HG02588 (cell line): Measurements from ENCODE around the gene FNDC8.
"Not testable (repeated sequence)": the region's sequence is repeated elsewhere in the genome, so short reads cannot be mapped to it uniquely, and the experiment has no call there.

ENCODE experiments used
- ATAC-seq: cut with Tn5 transposase; IDR thresholded peaks from one replicate; pipeline ENCODE4 v1.9.1; 2021; ENCODE audit warnings: mild to moderate bottlenecking, moderate library complexity; ENCODE audit not compliant: unreplicated experiment

Gene FNDC8

DNA sequence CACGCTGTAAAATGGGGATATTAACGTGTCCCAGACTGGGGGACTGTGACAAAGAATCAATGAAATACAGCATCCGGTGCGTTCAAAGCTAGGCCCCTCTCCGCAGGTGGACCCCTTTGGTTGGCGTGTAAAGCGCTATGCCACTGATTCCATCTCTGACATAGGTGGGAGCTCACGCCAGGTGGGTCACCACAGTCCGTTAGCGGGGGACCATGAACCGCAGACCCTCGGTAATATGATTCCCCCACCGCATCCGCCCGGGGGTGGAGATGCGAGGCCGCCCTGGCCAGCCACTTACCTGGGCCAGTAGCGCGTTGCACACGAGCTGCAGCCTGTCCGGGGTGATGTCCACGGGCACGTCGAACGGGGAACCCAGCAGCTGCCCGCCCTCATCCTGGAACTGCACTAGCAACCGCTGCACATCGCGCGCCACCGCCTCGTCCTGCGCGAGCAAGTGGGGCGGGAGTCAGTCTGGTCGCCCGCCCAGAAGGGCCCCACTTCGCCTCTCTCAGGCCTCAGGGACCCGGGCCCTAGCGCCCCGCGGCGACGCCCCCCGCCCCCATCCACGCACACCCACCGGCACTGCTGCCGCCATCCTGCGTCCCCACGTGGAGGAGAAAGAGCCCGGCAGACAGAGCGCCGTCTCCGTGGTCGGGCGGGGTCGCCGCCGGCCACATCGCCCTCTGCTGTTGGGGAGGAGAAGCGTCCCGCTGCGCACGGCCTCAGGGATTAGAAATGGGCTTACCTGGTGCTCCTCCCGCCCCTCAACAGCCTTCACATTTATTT, 20.5 kb downstream of the FNDC8 start, which contains the start of gene NLE1:
NLE1 (minus strand) TSS at position 623 of the 786 bp plus-strand sequence; CDS start at position 595, 28 bp downstream.
- ATAC-seq, result peak; percentile 78

DNA sequence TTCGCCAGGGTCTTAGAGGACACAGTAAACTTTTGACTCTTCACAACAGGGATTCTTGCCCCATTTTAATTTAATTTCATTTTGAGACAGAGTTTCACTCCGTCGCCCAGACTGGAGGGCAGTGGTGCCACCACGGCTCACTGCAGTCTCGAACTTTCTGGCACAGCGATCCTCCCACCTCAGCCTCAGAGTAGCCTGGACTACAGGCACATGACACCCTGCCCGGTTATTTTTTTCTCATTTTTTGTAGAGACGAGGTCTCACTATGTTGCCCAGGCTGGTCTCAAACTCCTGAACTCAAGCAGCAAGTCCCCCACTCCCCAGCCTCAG, 21.0 kb downstream of the FNDC8 start:
- no peak for ATAC-seq

DNA sequence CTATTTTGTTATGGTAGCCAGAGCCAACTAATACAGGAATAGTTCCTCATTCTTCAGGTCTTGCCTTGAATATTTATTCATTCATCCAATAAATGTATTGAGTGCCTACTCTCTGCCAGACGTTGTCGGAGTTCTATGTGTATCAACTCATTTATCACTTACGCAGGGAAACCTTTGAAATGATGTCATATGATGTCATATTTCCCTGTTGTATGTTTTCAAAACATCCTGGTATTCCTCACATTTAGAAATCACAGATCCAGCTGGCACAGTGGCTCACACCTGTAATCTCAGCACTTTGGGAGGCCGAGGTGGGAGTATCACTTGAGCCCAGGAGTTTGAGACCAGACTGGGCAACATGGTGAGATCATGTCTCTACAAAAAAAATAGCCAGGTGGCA, 23.4 kb downstream of the FNDC8 start:
- ATAC-seq, result no peak

DNA sequence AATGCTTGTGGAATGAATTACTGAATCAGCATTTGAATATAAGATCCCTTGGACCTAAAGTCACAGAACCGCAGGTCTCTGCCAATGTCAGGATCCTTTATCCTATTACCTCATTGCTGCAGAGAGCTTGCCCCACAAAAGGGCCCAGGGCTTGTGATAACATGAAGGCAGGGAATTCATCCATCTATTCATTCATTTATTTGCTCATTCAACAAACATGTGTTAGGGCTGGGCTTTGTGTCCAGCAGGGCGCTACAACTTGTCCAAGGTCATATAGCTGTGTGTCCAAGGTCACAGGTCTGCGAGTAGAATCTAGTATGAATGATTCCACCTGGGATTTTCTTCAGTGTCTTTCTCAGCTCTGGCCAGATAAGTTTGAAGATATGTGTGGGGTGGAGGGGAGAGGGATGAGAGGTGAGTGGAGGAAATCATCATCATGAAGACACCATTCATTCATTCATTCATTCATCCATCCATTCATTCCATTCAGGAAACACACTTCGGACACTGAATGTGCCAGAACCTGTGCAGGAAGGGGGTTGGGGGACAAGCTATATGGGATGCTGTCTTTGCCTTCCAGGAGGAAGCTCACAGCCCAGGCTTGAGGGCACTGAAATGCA, 24.9 kb downstream of the FNDC8 start:
- ATAC-seq, result no peak

DNA sequence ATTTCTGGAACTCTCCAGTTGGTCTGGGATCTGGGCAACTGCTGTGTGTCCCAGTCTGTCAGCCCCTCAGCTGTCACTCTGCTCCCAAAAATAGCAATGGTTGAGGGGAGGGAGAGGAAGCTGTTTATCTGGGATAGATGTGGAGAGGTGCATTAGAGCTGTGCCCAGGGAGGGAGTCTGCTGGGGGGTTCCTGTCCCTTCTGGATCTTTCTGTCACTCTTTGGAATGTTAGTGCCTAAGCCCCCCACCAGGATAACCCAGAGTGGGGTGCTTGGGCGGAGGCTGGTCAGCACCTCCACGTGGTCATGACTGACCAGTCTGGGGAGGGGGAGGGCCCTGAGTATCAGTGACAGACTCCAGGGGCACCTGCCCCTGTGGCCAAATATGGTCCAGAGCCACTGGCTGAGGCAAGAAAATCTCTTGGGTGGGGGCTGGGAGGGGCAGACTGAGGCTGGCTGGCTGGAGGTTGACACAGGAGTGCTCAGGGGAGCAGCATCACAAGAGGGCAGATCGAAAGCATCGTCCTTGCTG, 26.0 kb downstream of the FNDC8 start, which contains the start of gene UNC45B:
UNC45B (plus strand) TSS at position 443 of the 531 bp plus-strand sequence. CDS start 447 bp downstream, outside the sequence.
- ATAC-seq, result no peak

DNA sequence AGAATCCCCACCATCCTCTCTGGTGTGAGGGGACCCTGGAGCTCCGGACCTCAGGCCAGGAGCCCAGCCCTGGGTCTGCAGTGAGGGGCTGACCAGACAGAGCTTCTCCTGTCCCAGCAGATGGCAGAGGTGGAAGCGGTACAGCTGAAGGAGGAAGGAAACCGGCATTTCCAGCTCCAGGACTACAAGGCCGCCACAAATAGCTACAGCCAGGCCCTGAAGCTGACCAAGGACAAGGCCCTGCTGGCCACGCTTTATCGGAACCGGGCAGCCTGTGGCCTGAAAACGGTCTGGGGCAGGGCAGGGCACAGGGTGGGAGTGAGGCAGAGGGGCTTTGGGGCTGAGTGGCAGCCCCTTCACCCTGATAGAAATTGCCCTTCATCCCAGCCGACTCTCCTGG, 26.7 kb downstream of the FNDC8 start:
- ATAC-seq, result no peak

DNA sequence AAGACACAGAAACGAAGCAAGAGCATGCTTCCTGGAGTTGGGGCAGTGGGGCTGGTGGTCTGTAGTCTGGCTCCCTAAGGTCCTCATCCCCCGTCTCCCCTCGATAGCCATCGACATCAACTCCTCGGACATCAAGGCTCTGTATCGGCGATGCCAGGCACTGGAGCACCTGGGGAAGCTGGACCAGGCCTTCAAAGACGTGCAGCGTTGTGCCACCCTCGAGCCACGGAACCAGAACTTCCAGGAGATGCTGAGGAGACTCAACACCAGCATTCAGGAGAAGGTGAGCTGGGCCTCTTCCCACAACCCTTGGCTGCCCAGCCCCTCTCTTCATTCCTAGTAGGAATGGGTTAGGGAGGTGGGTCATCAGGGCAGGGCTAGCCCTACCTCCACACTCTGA, 28.5 kb downstream of the FNDC8 start:
- no peak for ATAC-seq

DNA sequence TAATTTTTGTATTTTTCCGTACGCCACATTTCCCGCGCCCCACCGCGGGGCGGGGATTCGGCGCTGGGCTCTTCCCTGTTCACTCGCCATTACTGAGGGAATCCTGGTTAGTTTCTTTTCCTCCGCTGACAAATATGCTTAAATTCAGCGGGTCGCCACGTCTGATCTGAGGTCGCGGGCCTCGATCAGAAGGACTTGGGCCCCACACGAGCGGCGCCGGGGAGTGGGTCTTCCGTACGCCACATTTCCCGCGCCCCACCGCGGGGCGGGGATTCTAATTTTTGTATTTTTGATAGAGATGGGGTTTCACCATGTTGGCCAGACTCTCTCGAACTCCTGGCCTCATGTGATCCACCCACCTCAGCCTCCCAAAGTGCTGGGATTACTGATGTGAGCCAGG, 29.7 kb downstream of the FNDC8 start:
- ATAC-seq, result not testable (repeated sequence)

DNA sequence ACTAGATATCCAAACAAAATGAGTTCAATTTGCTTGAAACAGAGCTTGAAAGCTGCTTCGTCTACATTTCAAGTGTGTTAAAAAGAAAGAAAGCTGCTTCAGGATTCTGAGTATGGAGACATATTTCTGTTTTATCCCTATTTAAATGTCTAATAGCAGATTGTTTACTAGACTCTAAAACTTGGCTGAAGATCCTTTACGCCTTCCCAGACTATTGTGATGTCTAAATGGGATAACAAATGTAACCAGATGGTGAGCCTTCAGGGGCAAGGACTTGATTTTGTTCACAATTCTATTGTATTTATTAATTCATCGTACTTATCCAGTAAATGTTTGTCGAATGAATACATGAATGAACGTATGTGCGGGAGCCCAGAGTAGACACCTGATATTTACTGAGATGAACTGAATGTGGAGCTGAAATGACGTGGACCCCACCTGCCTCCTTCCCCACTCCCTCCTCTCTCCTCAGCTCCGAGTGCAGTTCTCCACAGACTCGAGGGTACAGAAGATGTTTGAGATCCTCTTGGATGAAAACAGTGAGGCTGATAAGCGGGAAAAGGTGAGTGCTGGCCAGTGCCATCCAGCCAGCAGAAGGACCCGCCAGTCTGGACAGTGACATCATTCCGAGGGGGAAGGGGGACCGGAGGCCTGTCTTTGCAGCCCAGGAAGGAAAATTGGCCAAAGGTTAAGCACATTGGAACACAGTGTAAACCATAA, 31.2 kb downstream of the FNDC8 start:
- no peak for ATAC-seq

DNA sequence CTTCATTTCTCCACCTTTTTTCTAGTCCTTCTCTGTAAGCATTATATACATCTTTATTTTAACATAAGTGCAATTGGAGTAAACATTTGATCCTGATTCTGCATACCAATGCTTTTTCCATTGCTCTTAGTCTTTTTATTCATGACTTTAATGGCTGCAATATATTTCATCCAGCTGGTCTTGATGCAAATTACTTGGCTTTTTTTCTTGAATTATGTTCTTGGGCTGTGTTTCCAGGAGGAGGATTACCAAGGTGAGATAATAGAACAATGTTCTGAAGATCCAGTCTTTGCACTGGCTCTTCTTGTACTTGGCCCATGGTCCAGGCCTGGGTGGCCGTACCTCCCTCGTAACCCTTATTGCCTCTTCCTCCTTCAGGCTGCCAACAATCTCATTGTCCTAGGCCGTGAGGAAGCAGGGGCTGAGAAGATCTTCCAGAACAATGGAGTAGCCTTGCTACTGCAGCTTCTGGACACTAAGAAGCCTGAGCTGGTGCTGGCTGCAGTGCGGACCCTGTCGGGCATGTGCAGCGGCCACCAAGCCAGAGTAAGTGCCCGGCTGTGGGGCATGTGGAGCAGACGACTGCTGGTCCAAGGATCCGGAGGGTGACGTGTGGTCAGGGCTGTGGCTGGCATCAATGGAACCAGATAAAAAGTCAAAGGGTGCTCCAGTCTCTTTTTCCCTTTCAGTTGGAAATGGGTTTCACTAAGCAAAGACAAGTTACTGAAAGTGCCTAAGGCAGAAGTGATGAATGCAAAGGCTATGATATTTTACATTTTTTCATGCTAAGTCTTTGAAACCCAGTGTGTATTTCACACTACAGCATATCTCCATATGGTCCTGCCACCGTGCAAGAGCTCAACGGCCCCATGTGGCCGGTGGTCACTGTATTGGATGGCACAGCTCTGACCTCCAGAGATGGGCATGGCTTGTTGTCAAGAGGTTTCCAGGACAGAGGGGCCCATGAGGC, 33.1 kb downstream of the FNDC8 start:
- ATAC-seq, result no peak

DNA sequence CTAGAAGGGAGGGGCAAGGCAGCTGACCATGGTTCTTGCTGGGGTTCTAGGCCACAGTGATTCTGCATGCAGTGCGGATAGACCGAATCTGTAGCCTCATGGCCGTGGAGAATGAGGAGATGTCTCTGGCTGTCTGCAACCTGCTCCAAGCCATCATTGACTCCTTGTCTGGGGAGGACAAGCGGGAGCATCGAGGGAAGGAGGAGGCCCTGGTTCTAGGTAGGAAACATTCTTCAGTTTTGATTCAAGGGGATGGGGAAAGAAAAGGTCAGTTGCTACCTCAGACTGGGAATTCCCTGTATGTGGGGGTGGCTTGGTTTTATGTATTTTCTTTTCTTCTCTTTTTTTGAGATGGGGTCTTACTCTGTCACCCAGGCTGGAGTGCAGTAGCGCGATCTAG, 33.8 kb downstream of the FNDC8 start:
- ATAC-seq, result no peak

DNA sequence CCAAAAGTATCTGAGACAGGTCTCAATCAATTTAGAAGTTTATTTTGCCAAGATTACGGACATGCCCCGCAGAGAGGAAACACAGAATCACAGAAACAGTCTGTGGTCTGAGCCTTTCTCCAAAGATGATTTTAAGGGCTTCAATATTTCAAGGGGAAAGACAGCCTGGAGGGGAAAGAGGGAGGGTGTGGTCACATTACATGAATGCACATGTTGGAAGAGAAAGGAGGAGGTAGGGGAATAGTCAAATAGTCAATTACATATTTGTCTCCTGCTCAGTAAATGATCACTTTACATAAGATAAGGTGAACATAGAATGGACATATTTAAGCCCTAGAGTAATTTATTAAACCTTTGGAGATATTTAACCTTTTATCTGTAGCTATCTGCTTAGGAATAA, 38.5 kb downstream of the FNDC8 start:
- no peak for ATAC-seq

DNA sequence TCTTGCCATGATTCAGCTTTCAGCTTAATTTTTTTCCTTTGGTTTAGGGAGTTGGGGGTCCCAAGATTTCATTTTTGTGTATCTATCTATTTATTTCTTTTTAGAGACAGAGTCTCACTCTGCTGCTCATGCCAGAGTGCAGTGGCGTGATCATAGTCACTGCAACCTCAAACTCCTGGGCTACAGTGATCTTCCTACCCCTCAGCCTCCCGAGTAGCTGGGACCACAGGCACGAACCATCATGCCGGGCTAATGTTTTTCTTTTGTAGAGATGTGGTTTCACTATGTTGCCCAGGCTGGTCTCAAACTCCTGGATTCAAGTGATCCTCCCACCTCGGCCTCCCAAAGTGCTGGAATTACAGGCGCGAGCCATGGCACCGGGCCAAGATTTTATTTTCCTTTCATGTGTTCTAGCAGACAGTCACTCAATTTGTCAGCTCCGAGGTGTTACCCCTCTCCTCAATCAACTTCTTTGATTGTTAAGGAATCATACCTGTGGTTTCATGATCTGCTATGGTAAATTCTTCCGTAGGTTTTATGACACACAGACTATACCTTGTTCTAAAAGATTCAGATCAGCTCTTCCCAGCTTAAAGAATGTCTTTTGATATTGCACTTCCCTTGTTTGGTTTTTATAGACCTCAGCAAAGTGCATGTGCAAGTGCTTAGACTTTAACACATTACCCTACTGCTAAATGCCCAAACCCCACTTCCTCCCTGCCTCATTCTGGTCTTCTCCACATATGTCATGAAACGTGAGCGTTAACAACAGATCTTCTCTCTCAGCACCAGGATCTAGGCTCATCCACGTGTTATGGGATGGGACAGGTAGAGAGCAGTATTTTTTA, 39.2 kb downstream of the FNDC8 start:
- no peak for ATAC-seq

DNA sequence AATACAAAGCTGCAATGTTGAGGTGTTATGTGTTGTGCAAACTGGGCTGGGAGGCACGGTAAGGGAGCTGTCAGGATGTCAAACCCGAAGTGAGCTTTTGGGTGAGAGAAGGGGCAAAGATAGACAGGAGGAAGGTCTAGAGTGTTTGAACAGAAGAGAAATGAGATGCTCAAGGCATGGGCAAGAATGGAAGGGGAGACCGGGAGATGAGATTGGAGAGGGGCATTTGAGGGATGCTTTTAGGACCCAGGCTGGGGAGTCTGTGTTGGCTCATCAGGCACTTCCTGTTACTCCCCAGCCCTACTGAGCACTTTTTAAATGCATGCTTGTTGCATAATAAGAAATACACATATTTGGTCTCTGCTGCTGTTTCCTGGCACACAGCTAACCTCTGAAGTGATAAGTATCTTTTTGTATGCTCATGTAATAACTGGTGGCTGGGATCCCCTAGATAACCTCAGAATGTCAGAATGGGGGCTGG, 39.9 kb downstream of the FNDC8 start:
- no peak for ATAC-seq

DNA sequence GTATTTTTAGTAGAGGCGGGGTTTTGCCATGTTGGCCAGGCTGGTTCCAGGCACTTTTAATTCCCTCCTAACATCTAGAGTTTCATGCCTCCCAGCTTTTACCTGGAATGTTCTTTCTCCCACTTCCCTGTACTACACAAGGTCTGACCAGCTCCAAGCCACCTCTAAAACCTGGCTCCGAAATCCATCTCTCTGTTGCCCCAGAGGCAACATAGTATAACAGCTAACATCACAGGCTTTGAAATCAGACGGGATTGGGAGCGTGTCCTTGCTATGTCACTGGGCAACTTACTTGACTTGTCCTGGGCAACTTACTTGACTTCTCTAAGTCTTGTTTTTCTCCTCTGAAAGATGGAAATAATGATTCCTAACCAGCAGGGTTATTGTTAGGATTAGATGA, 41.3 kb downstream of the FNDC8 start:
- ATAC-seq, result no peak

DNA sequence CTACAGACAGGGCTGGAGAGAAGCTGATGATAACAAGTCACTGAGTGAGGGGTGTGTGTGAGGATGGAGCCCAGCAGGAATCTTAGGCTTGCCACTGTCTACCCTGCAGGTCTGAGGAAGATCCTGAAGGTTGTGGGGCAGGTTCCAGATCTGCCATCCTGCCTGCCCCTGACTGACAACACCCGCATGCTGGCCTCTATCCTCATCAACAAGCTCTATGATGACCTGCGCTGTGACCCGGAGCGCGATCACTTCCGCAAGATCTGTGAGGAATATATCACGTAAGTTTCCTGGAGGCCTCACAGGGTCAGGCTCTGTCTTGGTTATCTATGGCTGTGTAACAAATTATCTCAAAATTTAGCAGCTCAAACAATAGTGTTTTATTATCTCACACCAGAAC, 42.5 kb downstream of the FNDC8 start:
- no peak for ATAC-seq

DNA sequence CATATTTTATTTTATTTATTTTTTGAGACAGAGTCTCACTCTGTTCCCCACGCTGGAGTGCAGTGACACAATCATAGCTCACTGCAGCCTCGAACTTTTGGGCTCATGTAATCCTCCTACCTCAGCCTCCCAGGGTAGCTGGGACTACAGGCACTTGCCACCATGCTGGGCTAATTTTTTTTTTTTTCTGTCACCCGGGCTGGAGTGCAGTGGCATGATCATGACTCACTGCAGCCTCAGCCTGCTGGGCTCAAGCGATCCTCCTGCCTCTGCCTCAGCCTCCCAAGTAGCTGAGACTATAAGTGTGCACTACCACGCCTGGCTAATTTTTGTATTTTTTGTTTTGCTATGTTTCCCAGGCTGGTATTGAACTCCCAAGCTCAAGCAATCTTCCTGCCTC, 43.3 kb downstream of the FNDC8 start:
- no peak for ATAC-seq

DNA sequence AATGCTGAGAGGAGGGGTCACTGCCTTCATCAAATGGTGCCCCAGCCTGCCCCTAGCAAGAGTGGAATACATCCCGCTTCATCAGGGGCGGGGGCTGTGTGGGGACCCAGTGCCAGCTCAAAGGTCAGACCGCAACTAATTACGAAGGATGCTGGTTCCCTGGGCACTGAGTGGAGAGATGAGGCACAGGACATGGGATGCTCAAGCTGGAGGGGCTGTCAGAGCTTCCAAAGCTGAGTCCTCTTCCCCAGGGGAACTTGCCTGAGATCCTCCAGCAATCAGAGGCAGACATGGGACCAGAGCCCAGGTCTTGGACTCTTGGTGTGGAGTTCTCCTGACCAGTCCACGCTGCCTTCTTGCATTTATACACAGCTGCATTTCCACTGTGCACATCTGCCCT, 45.1 kb downstream of the FNDC8 start:
- no peak for ATAC-seq

DNA sequence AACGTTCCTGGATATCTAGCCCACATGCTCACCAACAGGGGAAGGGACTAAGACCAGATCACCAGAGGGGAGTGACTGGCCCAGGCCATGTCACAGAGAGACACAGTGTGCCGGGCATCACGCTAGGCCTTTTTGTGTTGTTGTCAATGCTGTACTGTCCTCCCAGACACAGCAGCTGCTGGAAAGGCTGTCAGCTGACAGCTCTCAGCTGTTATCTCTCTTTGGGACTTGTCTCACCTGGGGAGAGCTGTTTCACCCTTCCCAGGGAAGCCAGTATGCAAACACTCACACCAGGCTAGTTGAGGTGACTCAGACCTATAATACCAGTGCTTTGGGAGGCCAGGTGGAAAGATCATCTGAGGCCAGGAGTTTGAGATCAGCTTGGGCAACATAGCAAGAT, 45.6 kb downstream of the FNDC8 start:
- ATAC-seq, result no peak
